GM23248 (cell line): Measurements from ENCODE around the gene PPL. TPM values are rescaled to one million over a fixed set of nuclear protein-coding genes. Genes with fewer than 3 reads are reported as not detected.
"Not testable (repeated sequence)": the region's sequence is repeated elsewhere in the genome, so short reads cannot be mapped to it uniquely, and the experiment has no call there.

ENCODE experiments used
- DNase-seq: peaks from one replicate; pipeline ENCODE4 v3.0.0-alpha.2; 2015
- H2AFZ ChIP-seq: fragments of 200-600 bp; sonication (generic); 2 replicates; pipeline ENCODE4 v1.6.1; 2016; ENCODE audit warnings: antibody characterized with exemption
- H3F3A ChIP-seq: fragments of 200-600 bp; sonication (generic); 2 replicates; pipeline ENCODE4 v1.6.1; 2016; ENCODE audit warnings: mild to moderate bottlenecking, antibody characterized with exemption, mixed run types; ENCODE audit not compliant: insufficient read depth
- H3K27ac ChIP-seq: fragments of 200-600 bp; sonication (generic); 2 replicates; pipeline ENCODE4 v1.5.1; 2016; ENCODE audit warnings: mild to moderate bottlenecking
- H3K27me3 ChIP-seq: fragments of 200-600 bp; sonication (generic); replicated peaks from 2 replicates; pipeline ENCODE4 v1.6.1; 2016; ENCODE audit warnings: mild to moderate bottlenecking; ENCODE audit not compliant: insufficient read depth
- H3K36me3 ChIP-seq: fragments of 200-600 bp; sonication (generic); 2 replicates; pipeline ENCODE4 v1.6.1; 2016; ENCODE audit warnings: low read depth, mild to moderate bottlenecking
- H3K4me1 ChIP-seq: fragments of 200-600 bp; sonication (generic); 2 replicates; pipeline ENCODE4 v1.6.1; 2016; ENCODE audit warnings: mild to moderate bottlenecking; ENCODE audit not compliant: insufficient read depth
- H3K4me2 ChIP-seq: fragments of 200-600 bp; sonication (generic); one replicate; pipeline ENCODE4 v1.6.1; 2016; ENCODE audit warnings: mild to moderate bottlenecking; ENCODE audit not compliant: unreplicated experiment
- H3K4me3 ChIP-seq: fragments of 200-600 bp; sonication (generic); 2 replicates; pipeline ENCODE4 v1.5.1; 2016; ENCODE audit warnings: mild to moderate bottlenecking
- H3K79me2 ChIP-seq: fragments of 200-600 bp; sonication (generic); 2 replicates; pipeline ENCODE4 v1.6.1; 2016; ENCODE audit warnings: mild to moderate bottlenecking; ENCODE audit not compliant: insufficient read depth
- H3K9ac ChIP-seq: fragments of 200-600 bp; sonication (generic); 2 replicates; pipeline ENCODE4 v1.6.1; 2016; ENCODE audit warnings: mild to moderate bottlenecking
- H3K9me2 ChIP-seq: fragments of 200-600 bp; sonication (generic); 2 replicates; pipeline ENCODE4 v1.6.1; 2016; ENCODE audit warnings: mixed run types, mild to moderate bottlenecking, moderate library complexity; ENCODE audit not compliant: insufficient read depth
- H3K9me3 ChIP-seq: fragments of 200-600 bp; sonication (generic); one replicate; pipeline ENCODE4 v1.6.1; 2017; ENCODE audit warnings: low read depth
- H4K20me1 ChIP-seq: fragments of 200-600 bp; sonication (generic); 2 replicates; pipeline ENCODE4 v1.6.0; 2016; ENCODE audit not compliant: insufficient read depth
- EZH2 ChIP-seq: fragments of 200-600 bp; sonication (generic); IDR thresholded peaks from 2 replicates; pipeline ENCODE4 v1.6.1; 2018; ENCODE audit warnings: antibody characterized with exemption, mild to moderate bottlenecking; ENCODE audit not compliant: insufficient read depth, poor library complexity, severe bottlenecking
- EZH2phosphoT487 ChIP-seq: fragments of 200-600 bp; sonication (generic); IDR thresholded peaks from 2 replicates; pipeline ENCODE4 v1.6.1; 2018; ENCODE audit warnings: antibody characterized with exemption, moderate library complexity, mild to moderate bottlenecking, low read depth; ENCODE audit not compliant: insufficient read depth
- WGBS, 2 experiments: methylation state at CpG; one replicate each; pipeline ENCODE4 v1.1.6; 2015 to 2017; ENCODE audit warnings: low lambda C conversion rate in 2 of 2, low coverage in 1 of 2; ENCODE audit errors: missing lambda C conversion rate in 2 of 2; 5-methylcytosine and 5-hydroxymethylcytosine counted together
- in situ Hi-C: fragments of 300-500 bp; cut with MboI; formaldehyde crosslinking; loops from 2 replicates; pipeline ENCODE4 v1.15.0; 2020
- polyA plus RNA-seq: library from polyadenylated mRNA; unstranded; fragments of >200 nt; fragmentation: Nextera tagmentation; extraction: Ambion mirVana; gene quantifications from 2 replicates; pipeline ENCODE4 v1.2.1, GENCODE V29; 2016
- total RNA-seq: library from RNA; depleted of rRNA; stranded (reverse); fragments of >200 nt; shearing (Covaris generic); gene quantifications from 2 replicates; pipeline ENCODE4 v1.2.3, GENCODE V29; 2014

PPL gene
- total and polyA plus RNA-seq, 2 experiments from 2014 or later = 1.2 to 1.7 TPM

- H3K4me2 ChIP-seq = no peak overlapping the region
These were observed 36.9 kb downstream of the PPL start for GRCh38 chr16:4900036-4900435.

DNA sequence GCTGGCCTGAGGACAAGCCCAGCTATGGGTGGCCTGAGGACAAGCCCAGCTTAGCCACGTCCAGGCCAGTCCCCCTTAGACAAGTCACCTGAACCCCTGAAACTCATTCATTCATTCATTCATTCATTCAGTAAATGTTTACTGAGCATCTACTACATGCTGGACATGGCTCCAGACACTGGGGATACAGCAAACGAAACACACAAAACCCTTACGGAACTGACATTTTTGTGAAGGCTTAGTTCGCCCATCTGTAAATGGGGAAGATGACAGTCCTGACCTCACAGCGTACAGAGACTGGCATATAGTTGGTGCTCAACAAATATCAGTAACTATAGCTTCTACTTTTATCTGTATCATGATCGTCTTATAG is 37.5 kb downstream of the PPL start:
- DNase-seq = no peak
- Histone ChIP-seq H3K4me1 (no peaks in the 10 kb centered on the region), H3K36me3 (no peaks in the 10 kb centered on the region), H3K9ac (no peak overlapping the region), H3K9me2 (no peaks in the 10 kb centered on the region), H3K27ac (no peak overlapping the region), H3K27me3 (no peaks in the 10 kb centered on the region), H3K4me2 (no peak overlapping the region), H4K20me1 (no peaks in the 10 kb centered on the region), H3K9me3 (no peaks in the 10 kb centered on the region), H3K79me2 (no peaks in the 10 kb centered on the region), H3F3A (no peaks in the 10 kb centered on the region), H2AFZ (no peak overlapping the region), H3K4me3 (no peak overlapping the region)
- in situ Hi-C loops = no loop called here
- TF ChIP-seq EZH2phosphoT487 = no peak
- no peak for TF ChIP-seq EZH2
- 78 to 86% methylated on average over 6 of the region's 6 CpGs for WGBS, 2 experiments

More at GRCh38 chr16:4900036-4900435, 36.9 kb downstream of the PPL start:
- Histone ChIP-seq H3K27me3 (no peaks in the 10 kb centered on the region), H3K4me1 (no peaks in the 10 kb centered on the region), H2AFZ (no peak overlapping the region), H3K4me3 (no peak overlapping the region), H3K9ac (no peak overlapping the region), H4K20me1 (no peaks in the 10 kb centered on the region), H3K79me2 (no peaks in the 10 kb centered on the region), H3K9me3 (no peaks in the 10 kb centered on the region), H3K9me2 (no peaks in the 10 kb centered on the region), H3K36me3 (no peaks in the 10 kb centered on the region), H3F3A (no peaks in the 10 kb centered on the region), H3K27ac (no peak overlapping the region)
- WGBS, 2 experiments = 63 to 66% methylated on average over 8 of the region's 8 CpGs
- no peak for TF ChIP-seq EZH2phosphoT487
- TF ChIP-seq EZH2 = no peak
- peak; percentile 29 for DNase-seq
- in situ Hi-C loops = no loop called here

DNA sequence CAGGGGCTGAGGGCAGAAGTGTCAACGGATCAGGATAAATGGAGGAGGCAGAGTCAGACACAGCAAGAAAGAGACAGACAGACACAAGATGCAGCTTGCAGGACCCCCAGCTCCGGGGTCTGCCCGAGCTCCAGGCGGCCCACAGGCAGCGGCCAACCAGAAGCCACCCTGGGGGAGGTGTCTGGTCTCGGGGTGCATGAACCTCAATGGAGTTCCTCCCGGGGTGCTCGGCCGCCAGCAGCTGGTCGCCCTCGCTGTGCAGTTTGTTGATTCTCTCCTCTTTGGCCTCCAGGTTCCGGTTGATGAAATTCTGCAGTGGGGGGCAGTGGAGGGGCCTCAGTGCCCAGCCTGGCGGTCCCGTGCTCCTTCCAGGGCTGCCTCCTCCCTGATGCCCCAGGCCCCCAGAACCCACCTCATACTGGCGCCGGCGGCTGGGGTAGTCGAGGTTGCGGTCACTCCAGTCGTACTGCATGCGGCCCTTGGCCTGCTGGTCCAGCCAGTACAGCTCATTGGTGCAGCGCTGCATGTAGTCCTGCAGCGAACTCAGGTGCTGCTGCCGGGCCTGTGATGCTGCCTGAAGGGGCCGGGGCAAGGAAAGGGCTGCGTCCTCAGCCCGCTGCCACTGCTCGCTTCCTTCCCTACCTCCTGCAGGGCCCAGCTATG is 38.0 kb downstream of the PPL start:
- no peak for TF ChIP-seq EZH2phosphoT487
- no peak for TF ChIP-seq EZH2
- H3K27me3 ChIP-seq = no peaks in the 10 kb centered on the region
- no peak overlapping the region for H3K4me3 ChIP-seq
- WGBS, 2 experiments = 84% methylated on average over 26 to 28 of the region's 28 CpGs
- H4K20me1 ChIP-seq = no peaks in the 10 kb centered on the region
- no peak overlapping the region for H3K27ac ChIP-seq
- H3K79me2 ChIP-seq = no peaks in the 10 kb centered on the region
- H2AFZ ChIP-seq = no peak overlapping the region
- no peaks in the 10 kb centered on the region for H3K4me1 ChIP-seq
- no peaks in the 10 kb centered on the region for H3K36me3 ChIP-seq
- in situ Hi-C loops = no loop called here
- no peak overlapping the region for H3K4me2 ChIP-seq
- H3K9me2 ChIP-seq = no peaks in the 10 kb centered on the region
- no peaks in the 10 kb centered on the region for H3K9me3 ChIP-seq
- no peak overlapping the region for H3K9ac ChIP-seq
- H3F3A ChIP-seq = no peaks in the 10 kb centered on the region
- DNase-seq = no peak

DNA sequence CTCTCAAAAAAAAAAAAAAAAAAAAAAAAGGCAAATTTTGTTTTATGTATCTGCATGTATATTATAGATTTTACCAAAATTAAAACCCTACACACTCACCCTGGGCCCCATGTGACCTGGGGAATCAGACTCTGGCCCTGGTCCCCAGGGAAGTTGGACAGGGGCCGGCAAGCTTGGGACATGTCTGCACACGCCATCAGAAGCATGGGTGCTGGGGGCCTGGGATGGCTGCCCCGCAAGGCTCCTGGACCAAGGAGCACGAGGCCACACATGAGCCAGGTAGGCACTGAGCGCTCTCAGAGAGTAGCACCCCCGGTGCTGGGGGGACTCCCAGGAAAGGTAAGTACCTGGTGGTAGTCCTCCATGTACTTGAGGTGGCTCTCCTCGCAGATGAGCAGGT is 39.6 kb downstream of the PPL start:
- in situ Hi-C loops = no loop called here

GRCh38 chr16:4896761-4897160 is 40.2 kb downstream of the PPL start:
- DNase-seq, H3K9ac ChIP-seq, H3K4me2 ChIP-seq, H2AFZ ChIP-seq, H3K9me3 ChIP-seq, H3K27ac ChIP-seq, in situ Hi-C loops, H3K9me2 ChIP-seq, H4K20me1 ChIP-seq, H3K4me3 ChIP-seq, H3K4me1 ChIP-seq, H3K79me2 ChIP-seq, H3K27me3 ChIP-seq, H3F3A ChIP-seq, H3K36me3 ChIP-seq: not testable (repeated sequence)
- 88 to 89% methylated on average over 9 of the region's 9 CpGs for WGBS, 2 experiments

More for the DNA sequence above, 39.6 kb downstream of the PPL start:
- Histone ChIP-seq H3K27me3 (no peaks in the 10 kb centered on the region), H3K36me3 (no peaks in the 10 kb centered on the region), H4K20me1 (no peaks in the 10 kb centered on the region), H3K79me2 (no peaks in the 10 kb centered on the region), H3K9ac (no peak overlapping the region), H3F3A (no peaks in the 10 kb centered on the region), H3K9me2 (no peaks in the 10 kb centered on the region), H3K27ac (no peak overlapping the region), H3K4me3 (no peak overlapping the region), H3K4me1 (no peaks in the 10 kb centered on the region), H2AFZ (no peak overlapping the region), H3K4me2 (no peak overlapping the region), H3K9me3 (no peaks in the 10 kb centered on the region)
- 89 to 95% methylated on average over 7 of the region's 7 CpGs for WGBS, 2 experiments
- TF ChIP-seq EZH2 = no peak
- no peak for TF ChIP-seq EZH2phosphoT487
- DNase-seq = no peak
